Measurements from ENCODE around the gene SKP2. TPM values are rescaled to one million over a fixed set of nuclear protein-coding genes. Genes with fewer than 3 reads are reported as not detected.

Gene SKP2
- total RNA-seq, 2 experiments from 2014 or later = 6.3 to 7.2 TPM

- POLR2A ChIA-PET = no interaction called here
- ATAC-seq (ENCODE audit: poor library complexity) = no peak
- Histone ChIP-seq H3K36me3 (ENCODE audit: insufficient read depth, low read length) (peaks cover 33% of the 10 kb centered on the region), H3K27ac (ENCODE audit: low read depth in 1 of 2, low read length in 2 of 2) (no peak overlapping the region), H3K9me3 (ENCODE audit: control insufficient read depth in 1 of 2, insufficient read depth in 1 of 2, low read length in 2 of 2) (no peaks in the 10 kb centered on the region), H3K4me1 (ENCODE audit: insufficient read depth, low read length) (no peaks in the 10 kb centered on the region), H3K27me3 (ENCODE audit: control insufficient read depth in 1 of 2, insufficient read depth in 2 of 2, low read length in 2 of 2) (no peaks in the 10 kb centered on the region), H3K4me3 (ENCODE audit: low read length) (no peak overlapping the region)
- no peak for DNase-seq
- CTCF ChIA-PET = no interaction called here
- H3K9me3 Mint-ChIP-seq = no peaks in the 10 kb centered on the region
- intact Hi-C loops (cut with DNase I, micrococcal nuclease) = no loop called here
- H3K27me3 Mint-ChIP-seq = no peaks in the 10 kb centered on the region
- no peaks in the 10 kb centered on the region for H3K4me1 Mint-ChIP-seq (ENCODE audit: low read depth)
- no peak overlapping the region for H3K27ac Mint-ChIP-seq
- H3K4me3 Mint-ChIP-seq = no peak overlapping the region
- TF ChIP-seq CTCF (IDR thresholded peaks at IDR 0.05) = no peak
- H3K36me3 Mint-ChIP-seq (ENCODE audit: low read depth) = peaks cover 73% of the 10 kb centered on the region
Observed at GRCh38 chr5:36199620-36200019, 47.7 kb downstream of the SKP2 start.

GRCh38 chr5:36200513-36200912 is 48.6 kb downstream of the SKP2 start:
- POLR2A ChIA-PET = no interaction called here
- H3K36me3 ChIP-seq (ENCODE audit: insufficient read depth, low read length) = peaks cover 36% of the 10 kb centered on the region
- no peaks in the 10 kb centered on the region for H3K27me3 ChIP-seq (ENCODE audit: control insufficient read depth in 1 of 2, insufficient read depth in 2 of 2, low read length in 2 of 2)
- no peaks in the 10 kb centered on the region for H3K27me3 Mint-ChIP-seq
- no peak for ATAC-seq (ENCODE audit: poor library complexity)
- no peaks in the 10 kb centered on the region for H3K4me1 ChIP-seq (ENCODE audit: insufficient read depth, low read length)
- CTCF ChIA-PET = no interaction called here
- intact Hi-C loops (cut with DNase I, micrococcal nuclease) = no loop called here
- H3K27ac Mint-ChIP-seq = no peak overlapping the region
- TF ChIP-seq CTCF (IDR thresholded peaks at IDR 0.05) = no peak
- H3K9me3 ChIP-seq (ENCODE audit: control insufficient read depth in 1 of 2, insufficient read depth in 1 of 2, low read length in 2 of 2) = no peaks in the 10 kb centered on the region
- no peak overlapping the region for H3K4me3 ChIP-seq (ENCODE audit: low read length)
- H3K4me1 Mint-ChIP-seq (ENCODE audit: low read depth) = no peaks in the 10 kb centered on the region
- DNase-seq = no peak
- H3K4me3 Mint-ChIP-seq = no peak overlapping the region
- no peaks in the 10 kb centered on the region for H3K9me3 Mint-ChIP-seq
- peaks cover 73% of the 10 kb centered on the region for H3K36me3 Mint-ChIP-seq (ENCODE audit: low read depth)
- no peak overlapping the region for H3K27ac ChIP-seq (ENCODE audit: low read depth in 1 of 2, low read length in 2 of 2)

- intact Hi-C loops (cut with DNase I, micrococcal nuclease) = no loop called here
- Mint-ChIP-seq H3K27me3 (no peaks in the 10 kb centered on the region), H3K36me3 (ENCODE audit: low read depth) (peaks cover 72% of the 10 kb centered on the region), H3K4me1 (ENCODE audit: low read depth) (no peaks in the 10 kb centered on the region), H3K27ac (no peak overlapping the region), H3K9me3 (no peaks in the 10 kb centered on the region), H3K4me3 (no peak overlapping the region)
- Histone ChIP-seq H3K9me3 (ENCODE audit: control insufficient read depth in 1 of 2, insufficient read depth in 1 of 2, low read length in 2 of 2) (no peaks in the 10 kb centered on the region), H3K4me3 (ENCODE audit: low read length) (no peak overlapping the region), H3K36me3 (ENCODE audit: insufficient read depth, low read length) (peaks cover 42% of the 10 kb centered on the region), H3K4me1 (ENCODE audit: insufficient read depth, low read length) (no peaks in the 10 kb centered on the region), H3K27me3 (ENCODE audit: control insufficient read depth in 1 of 2, insufficient read depth in 2 of 2, low read length in 2 of 2) (no peaks in the 10 kb centered on the region), H3K27ac (ENCODE audit: low read depth in 1 of 2, low read length in 2 of 2) (no peak overlapping the region)
- ChIA-PET POLR2A (no interaction called here), CTCF (no interaction called here)
- DNase-seq = no peak
- no peak for TF ChIP-seq CTCF (IDR thresholded peaks at IDR 0.05)
- ATAC-seq (ENCODE audit: poor library complexity) = no peak
Observed at GRCh38 chr5:36202521-36202961, 50.6 kb downstream of the SKP2 start.
